Right hindlimb (tissue), 1 donor: ENCODE results near the gene GJD4.

Experiments
- DNase-seq: peaks from one replicate; pipeline ENCODE4 v3.0.0-alpha.2; 2018

The GJD4 gene

GRCh38 chr10:35579726-35580422, 25.3 kb upstream of the GJD4 start:
- peak; percentile 55 for DNase-seq

- DNase-seq, result no peak
These were observed 24.7 kb upstream of the GJD4 start for GRCh38 chr10:35580423-35580770.

GRCh38 chr10:35581655-35582054, 23.5 kb upstream of the GJD4 start:
- no peak for DNase-seq

GRCh38 chr10:35584946-35585345, 20.2 kb upstream of the GJD4 start:
- DNase-seq, result no peak

GRCh38 chr10:35585356-35585755, 19.8 kb upstream of the GJD4 start:
- DNase-seq, result no peak

- DNase-seq, result peak; percentile 55
These were observed 19.1 kb upstream of the GJD4 start for GRCh38 chr10:35585903-35586535.

GRCh38 chr10:35588836-35589235, 16.3 kb upstream of the GJD4 start:
- no peak for DNase-seq

- DNase-seq, result no peak
These were observed 12.7 kb upstream of the GJD4 start for GRCh38 chr10:35592441-35592840.

- DNase-seq, result no peak
These were observed 10.7 kb upstream of the GJD4 start for GRCh38 chr10:35594115-35595079.

GRCh38 chr10:35595106-35595505, 10.0 kb upstream of the GJD4 start:
- DNase-seq, result no peak

GRCh38 chr10:35598379-35598778, 6.8 kb upstream of the GJD4 start:
- DNase-seq, result no peak

GRCh38 chr10:35600193-35600592, 4.9 kb upstream of the GJD4 start:
- no peak for DNase-seq

GRCh38 chr10:35606430-35606829, 1.3 kb downstream of the GJD4 start:
- DNase-seq, result no peak

- peak; percentile 41 for DNase-seq
These were observed 2.6 kb downstream of the GJD4 start for GRCh38 chr10:35607475-35608327.

GRCh38 chr10:35608328-35608672, 3.2 kb downstream of the GJD4 start:
- DNase-seq, result no peak

GRCh38 chr10:35611750-35612149, 6.6 kb downstream of the GJD4 start:
- no peak for DNase-seq

- no peak for DNase-seq
These were observed 7.4 kb downstream of the GJD4 start for GRCh38 chr10:35612385-35613106.

- DNase-seq, result no peak
These were observed 7.9 kb downstream of the GJD4 start for GRCh38 chr10:35613107-35613440.

GRCh38 chr10:35613597-35614226, 8.6 kb downstream of the GJD4 start:
- DNase-seq, result no peak

- DNase-seq, result no peak
These were observed 9.2 kb downstream of the GJD4 start for GRCh38 chr10:35614312-35614711.

GRCh38 chr10:35626971-35627507, 21.9 kb downstream of the GJD4 start:
- no peak for DNase-seq
